ENCODE results near the gene HAS3.

HAS3 gene

DNA sequence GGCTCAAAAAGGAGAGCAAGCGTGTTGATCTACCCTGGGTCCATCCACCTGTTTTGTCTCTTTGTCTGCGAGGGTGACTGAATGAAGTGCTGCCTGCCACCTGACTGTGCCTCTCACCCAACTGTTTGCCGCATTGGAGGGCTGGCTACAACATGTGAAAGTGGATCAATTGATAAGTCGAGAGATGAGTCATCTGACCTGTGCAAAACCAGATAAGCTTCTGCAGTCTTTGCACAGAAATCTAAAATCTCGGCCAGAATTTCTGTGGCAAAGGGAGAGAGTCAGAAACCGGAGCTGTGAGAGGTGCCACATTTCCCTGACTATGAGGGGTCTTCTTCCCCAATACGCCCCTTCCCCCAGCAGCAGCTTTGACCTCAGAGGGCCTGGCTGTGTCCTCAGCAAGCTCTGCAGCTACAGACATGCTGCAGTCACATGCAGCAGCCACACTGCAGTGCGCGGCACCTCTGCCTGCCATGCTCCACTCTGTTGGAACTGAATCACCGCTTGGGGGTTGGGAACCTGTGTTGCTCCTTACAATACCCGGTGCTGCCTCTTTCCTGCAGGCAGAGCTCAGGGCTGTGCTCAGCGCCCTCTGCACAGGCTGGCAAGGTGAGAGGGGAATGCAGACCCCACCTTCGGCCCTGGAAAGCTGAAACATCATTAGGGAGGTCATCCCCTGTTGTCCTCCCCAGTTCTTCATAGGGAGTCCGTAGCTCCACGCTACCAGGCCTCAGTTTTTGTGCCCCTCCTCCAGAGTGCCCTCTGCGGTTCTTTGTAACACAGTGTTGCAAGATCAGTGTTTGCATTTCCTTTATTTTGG is 16.2 kb upstream of the HAS3 start:
- in situ Hi-C loops (cut with MboI; ENCODE audit: low sequenced_read_pairs), result no loop called here

DNA sequence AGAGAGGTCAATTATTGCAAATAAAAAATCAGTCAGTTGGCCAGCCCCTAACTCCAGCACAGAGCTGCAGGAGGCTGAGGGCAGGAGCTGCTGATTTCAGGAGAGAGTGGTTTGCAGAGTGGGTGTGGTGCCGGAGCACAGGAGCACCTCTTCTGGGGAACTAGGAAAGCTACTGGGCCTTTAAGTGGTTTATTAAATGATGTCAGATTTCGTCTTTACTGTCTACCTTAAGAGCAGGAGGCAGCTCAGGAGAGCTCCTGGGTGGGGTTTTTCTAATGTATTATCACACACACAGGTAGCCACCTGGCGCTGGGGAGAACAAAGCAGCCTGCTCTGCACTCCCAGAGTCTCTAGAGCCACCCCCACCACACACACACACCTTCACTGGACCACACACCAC is 11.5 kb upstream of the HAS3 start:
- in situ Hi-C loops (cut with MboI; ENCODE audit: low sequenced_read_pairs), result no loop called here

- in situ Hi-C loops (cut with MboI; ENCODE audit: low sequenced_read_pairs), result no loop called here
These were observed 11.0 kb upstream of the HAS3 start for GRCh38 chr16:69094501-69094900.

DNA sequence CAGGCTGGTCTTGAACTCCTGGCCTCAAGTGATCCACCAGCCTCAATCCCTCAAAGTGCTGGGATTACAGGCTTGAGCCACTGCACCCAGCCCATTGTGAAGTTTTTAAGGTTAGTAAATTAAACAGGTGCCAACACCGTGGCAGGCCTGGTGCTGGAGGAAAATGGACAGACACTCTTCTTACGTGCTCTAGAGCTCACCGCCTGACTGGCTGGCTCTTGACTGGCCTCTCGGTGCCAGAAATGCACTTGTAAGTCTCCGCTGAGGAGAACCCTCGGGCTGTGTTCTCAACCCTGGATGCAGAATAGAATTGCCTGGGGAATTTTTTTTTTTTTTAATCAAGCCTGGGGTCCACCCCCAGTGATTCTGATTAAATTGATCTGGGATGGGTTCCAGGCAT is 10.3 kb upstream of the HAS3 start:
- in situ Hi-C loops (cut with MboI; ENCODE audit: low sequenced_read_pairs), result no loop called here

DNA sequence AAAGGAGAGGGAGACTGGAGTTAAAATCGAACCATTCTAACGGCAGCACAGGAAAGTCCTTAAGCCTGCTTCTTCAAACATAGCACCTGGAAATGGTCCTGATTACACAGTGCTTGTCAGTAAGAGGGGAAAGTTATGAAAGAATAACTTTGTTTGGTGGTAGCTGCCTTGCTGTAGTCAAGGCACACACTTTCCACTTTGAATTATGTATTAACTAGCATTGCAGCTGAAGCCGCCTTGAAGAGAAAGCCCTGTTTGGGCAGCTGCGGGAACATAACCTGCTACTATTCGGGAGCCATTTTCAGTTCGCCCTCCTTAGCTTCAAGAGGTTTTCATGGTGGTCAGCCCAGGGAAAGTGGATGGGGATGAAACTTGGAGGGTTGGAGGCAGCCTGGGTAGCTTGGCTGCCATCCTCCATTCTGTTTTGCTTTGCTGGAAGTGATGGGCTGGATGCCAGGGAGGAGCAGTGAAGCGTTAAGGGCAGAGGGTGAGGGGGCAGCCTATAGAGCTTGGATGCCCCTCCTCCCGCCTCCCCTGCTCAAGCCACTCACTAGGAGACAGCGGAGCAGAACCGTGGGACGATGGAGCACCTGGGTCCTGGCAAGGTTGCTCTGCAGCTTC is 5.3 kb upstream of the HAS3 start:
- in situ Hi-C loops (cut with MboI; ENCODE audit: low sequenced_read_pairs), result loop anchor here (25.0 kb wide), 1 partner anchor 563 kb away; the partner anchor contains the start of gene ZFP90

DNA sequence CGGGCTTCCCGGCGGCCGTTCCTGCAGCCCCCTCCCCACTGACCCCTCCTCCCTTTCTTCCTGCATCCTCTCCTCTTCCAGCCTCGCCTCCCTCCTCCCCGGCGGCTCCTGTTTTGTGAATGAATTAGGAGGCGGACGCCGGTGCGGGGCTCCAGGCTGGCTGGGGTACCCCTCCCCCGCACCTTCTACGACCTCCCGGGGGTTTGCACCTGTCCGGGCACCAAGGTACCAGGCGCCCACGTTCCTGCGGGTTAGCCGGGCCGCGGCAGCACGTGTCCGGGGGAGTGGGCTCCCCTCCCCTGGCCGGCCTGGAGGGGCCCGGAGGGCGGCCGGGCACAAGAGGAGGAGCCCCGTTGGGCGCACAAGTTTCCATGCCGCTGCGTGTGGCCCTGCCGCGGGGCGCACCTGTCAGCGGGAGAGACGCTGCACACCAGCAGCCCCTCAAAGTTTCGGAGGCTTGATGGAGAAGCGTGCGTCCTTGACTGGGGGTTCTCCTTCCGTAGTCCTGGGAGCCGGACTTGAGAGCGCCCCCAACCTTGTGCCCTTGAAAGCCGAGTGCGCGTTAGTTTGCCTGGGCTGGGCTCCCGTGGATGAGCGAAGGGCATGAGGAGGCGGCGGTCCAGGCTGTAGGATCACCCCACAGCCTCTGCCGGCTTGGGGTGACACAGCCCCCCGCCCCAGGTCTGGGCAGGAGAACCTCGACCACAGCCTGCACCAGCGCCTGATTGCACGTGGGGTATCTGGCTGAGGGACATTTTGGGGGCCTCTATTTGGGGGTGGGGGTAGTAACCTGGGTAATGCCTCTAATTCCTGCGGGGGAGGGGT is 1.2 kb downstream of the HAS3 start:
- in situ Hi-C loops (cut with MboI; ENCODE audit: low sequenced_read_pairs), result loop anchor here (25.0 kb wide), 1 partner anchor 569 kb away; the partner anchor contains the start of gene ZFP90

- in situ Hi-C loops (cut with MboI; ENCODE audit: low sequenced_read_pairs), result loop anchor here (25.0 kb wide), 1 partner anchor 570 kb away; the partner anchor contains the start of gene ZFP90
These were observed 2.0 kb downstream of the HAS3 start for GRCh38 chr16:69107316-69107962.

DNA sequence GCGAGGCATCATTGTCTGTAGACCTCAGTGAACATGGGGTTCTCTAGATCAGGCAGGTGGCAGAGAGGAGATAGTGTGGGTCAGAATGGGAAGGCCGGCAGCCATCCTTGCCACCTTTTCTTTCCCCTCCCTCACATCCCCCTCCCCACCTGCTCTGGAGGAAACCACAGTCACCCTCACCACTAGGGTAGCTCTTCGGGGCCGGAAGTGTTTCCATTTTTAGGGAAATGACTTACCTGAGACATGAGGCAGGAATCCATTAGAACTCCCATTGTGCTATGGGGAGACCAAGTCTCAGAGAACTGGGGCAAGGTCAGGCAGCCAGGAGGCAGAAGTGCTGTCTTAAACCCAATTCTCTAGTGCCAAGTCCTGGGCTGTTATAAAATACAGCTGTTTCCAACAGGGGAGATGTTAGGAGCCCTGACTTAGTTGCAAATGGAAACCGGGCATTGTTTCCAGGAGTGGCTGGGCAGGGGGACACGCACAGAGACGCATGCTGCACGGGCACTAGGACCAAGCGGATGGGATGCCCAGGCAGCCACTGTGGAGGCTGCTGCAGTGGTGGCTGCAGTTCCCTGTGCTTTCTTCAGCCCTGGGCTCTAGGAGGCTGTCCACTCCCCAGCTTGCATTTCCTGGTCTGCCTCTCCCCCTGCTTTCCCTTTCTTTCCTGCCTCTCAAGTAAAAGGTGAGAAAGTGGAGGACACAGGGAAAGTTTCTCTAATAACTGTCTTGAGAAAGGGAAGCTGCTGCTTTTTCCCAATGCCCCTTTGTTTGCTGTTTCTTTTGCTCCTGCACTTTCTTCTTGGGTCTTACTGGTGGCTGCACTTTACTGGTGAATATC is 2.8 kb downstream of the HAS3 start:
- in situ Hi-C loops (cut with MboI; ENCODE audit: low sequenced_read_pairs), result loop anchor here (25.0 kb wide), 1 partner anchor 571 kb away; the partner anchor contains the start of gene ZFP90

GRCh38 chr16:69108905-69109252 is 3.4 kb downstream of the HAS3 start:
- in situ Hi-C loops (cut with MboI; ENCODE audit: low sequenced_read_pairs), result loop anchor here (25.0 kb wide), 1 partner anchor 572 kb away; the partner anchor contains the start of gene ZFP90

DNA sequence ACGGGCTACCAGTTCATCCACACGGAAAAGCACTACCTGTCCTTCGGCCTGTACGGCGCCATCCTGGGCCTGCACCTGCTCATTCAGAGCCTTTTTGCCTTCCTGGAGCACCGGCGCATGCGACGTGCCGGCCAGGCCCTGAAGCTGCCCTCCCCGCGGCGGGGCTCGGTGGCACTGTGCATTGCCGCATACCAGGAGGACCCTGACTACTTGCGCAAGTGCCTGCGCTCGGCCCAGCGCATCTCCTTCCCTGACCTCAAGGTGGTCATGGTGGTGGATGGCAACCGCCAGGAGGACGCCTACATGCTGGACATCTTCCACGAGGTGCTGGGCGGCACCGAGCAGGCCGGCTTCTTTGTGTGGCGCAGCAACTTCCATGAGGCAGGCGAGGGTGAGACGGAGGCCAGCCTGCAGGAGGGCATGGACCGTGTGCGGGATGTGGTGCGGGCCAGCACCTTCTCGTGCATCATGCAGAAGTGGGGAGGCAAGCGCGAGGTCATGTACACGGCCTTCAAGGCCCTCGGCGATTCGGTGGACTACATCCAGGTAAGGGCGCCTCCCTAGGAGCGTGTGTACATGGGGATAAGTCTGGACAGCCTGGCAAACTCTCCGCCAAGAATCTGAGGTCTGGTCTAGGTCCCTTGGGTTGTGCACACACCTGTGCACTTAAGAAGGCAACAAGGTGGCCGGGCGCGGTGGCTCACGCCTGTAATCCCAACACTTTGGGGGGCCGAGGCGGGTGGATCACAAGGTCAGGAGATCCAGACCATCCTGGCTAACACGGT is 4.2 kb downstream of the HAS3 start:
- in situ Hi-C loops (cut with MboI; ENCODE audit: low sequenced_read_pairs), result loop anchor here (10.0 to 25.0 kb wide), 2 partner anchors 205 to 572 kb away; partner anchors contain the start of gene ZFP90

DNA sequence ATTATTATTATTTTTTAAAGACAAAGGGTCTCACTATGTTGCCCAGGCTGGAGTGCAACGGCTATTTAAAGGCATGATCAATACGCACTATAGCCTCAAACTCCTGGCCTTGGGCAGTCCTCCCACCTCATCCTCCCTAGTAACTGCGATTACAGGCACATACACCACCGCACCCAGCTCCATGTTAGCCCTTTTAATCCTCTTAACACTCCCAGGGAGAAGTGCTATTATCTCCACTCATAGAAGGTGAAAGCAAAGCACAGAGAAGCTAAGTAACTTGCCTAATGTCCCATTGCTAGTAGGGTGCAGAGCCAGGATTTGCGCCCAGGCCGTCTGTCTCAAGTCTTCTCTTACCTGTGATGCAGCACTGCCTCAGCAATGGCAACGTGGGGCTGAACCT is 5.0 kb downstream of the HAS3 start:
- in situ Hi-C loops (cut with MboI; ENCODE audit: low sequenced_read_pairs), result loop anchor here (10.0 to 25.0 kb wide), 2 partner anchors 206 to 573 kb away; partner anchors contain the start of gene ZFP90

- in situ Hi-C loops (cut with MboI; ENCODE audit: low sequenced_read_pairs), result loop anchor here (10.0 to 25.0 kb wide), 2 partner anchors 207 to 574 kb away; partner anchors contain the start of gene ZFP90
These were observed 5.9 kb downstream of the HAS3 start for GRCh38 chr16:69111216-69111875.

DNA sequence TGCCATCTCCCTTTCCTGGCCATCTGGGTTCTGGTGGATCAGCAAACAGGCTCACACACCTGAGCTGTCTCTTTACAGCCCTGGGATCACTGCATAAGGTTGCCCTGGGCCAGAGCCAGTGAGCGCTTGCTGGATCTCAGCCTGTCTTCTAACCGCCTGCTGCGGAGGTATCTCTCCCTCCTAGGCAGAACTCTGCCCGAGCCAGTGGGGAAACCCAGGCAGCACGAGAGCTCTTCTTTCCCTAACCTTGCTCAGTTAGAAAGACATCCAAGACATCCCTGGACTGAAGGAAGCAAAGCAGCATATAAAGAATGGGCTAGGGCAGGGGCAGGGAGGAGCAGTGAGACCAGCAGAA is 6.4 kb downstream of the HAS3 start:
- in situ Hi-C loops (cut with MboI; ENCODE audit: low sequenced_read_pairs), result loop anchor here (10.0 to 25.0 kb wide), 2 partner anchors 207 to 575 kb away; partner anchors contain the start of gene ZFP90

DNA sequence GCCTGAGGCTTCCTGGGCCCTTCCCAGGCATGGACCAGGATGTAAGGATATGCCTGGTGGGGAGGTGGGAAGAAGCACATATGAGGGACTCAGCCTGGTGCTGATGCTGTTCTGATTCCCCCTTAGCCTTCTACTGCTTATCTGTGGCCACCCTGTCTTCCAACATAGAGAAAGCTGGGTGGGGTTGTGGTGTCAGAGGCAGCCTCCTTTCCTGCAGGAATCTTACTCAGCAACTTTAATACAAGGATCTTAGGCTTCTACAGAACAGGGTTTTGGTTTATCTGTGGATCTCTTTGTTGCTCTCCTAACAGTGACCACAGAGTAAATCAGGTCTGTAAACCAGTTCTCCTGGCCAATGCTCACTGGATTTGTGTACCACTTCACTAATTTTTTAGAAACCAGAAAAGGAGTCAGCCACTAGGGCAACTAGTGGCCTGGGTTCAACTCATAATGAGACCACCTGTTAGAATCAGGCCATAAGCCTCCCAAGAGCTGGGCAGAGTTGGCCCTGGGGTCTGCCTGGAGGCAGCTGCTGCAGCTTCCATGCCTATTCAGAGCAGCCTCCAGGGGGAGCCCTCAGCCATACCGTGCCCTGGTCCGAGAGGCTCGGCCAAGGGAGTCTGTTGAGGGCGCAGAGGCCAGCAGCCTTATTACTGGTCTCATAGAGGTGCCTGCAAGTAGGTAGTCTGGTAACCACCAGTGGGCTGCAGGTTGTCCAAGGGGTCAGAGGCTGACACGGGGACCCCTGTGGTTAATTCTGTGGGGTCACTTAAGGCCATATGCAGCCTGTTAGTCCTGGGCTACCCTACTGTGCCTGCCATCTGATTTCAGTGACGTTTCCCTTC is 7.1 kb downstream of the HAS3 start:
- in situ Hi-C loops (cut with MboI; ENCODE audit: low sequenced_read_pairs), result loop anchor here (10.0 to 25.0 kb wide), 2 partner anchors 208 to 575 kb away; partner anchors contain the start of gene ZFP90

DNA sequence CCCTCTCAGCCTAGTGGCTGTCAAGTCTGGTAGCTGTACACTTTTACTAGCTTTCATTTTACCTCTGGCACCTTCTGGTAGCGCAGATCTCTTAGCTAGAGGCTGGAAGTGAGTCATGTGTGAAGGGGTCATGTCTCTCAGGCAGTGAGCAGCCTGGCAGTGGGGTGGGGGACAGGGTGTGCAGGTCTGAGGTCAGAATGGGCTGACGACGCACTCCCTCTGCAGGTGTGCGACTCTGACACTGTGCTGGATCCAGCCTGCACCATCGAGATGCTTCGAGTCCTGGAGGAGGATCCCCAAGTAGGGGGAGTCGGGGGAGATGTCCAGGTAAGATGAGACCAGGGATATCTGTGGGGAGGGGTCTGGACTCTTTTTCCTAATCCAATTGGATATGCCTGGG is 7.8 kb downstream of the HAS3 start:
- in situ Hi-C loops (cut with MboI; ENCODE audit: low sequenced_read_pairs), result loop anchor here (10.0 to 25.0 kb wide), 2 partner anchors 208 to 576 kb away; partner anchors contain the start of gene ZFP90

DNA sequence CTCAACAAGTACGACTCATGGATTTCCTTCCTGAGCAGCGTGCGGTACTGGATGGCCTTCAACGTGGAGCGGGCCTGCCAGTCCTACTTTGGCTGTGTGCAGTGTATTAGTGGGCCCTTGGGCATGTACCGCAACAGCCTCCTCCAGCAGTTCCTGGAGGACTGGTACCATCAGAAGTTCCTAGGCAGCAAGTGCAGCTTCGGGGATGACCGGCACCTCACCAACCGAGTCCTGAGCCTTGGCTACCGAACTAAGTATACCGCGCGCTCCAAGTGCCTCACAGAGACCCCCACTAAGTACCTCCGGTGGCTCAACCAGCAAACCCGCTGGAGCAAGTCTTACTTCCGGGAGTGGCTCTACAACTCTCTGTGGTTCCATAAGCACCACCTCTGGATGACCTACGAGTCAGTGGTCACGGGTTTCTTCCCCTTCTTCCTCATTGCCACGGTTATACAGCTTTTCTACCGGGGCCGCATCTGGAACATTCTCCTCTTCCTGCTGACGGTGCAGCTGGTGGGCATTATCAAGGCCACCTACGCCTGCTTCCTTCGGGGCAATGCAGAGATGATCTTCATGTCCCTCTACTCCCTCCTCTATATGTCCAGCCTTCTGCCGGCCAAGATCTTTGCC is 9.0 kb downstream of the HAS3 start:
- in situ Hi-C loops (cut with MboI; ENCODE audit: low sequenced_read_pairs), result loop anchor here (10.0 to 25.0 kb wide), 2 partner anchors 210 to 577 kb away; partner anchors contain the start of gene ZFP90

DNA sequence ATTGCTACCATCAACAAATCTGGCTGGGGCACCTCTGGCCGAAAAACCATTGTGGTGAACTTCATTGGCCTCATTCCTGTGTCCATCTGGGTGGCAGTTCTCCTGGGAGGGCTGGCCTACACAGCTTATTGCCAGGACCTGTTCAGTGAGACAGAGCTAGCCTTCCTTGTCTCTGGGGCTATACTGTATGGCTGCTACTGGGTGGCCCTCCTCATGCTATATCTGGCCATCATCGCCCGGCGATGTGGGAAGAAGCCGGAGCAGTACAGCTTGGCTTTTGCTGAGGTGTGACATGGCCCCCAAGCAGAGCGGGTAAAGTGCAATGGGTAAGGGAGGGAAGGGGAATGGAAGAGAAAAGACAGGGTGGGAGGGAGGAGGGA is 9.5 kb downstream of the HAS3 start:
- in situ Hi-C loops (cut with MboI; ENCODE audit: low sequenced_read_pairs), result loop anchor here (10.0 to 25.0 kb wide), 2 partner anchors 210 to 578 kb away; partner anchors contain the start of gene ZFP90

Data from HL-60/S4 treated with retinoic acid at 250 ng/mL for 4 days and 3 days (cell line).